GM12892 (cell line): ENCODE data around the gene SYNE2.
A peak's percentile ranks its signal among the peaks of the same experiment; 100 is the strongest.
"Not testable (repeated sequence)": the region's sequence is repeated elsewhere in the genome, so short reads cannot be mapped to it uniquely, and the experiment has no call there.

Experiments
- DNase-seq: peaks from one replicate; pipeline ENCODE4 v3.0.0; 2011; ENCODE audit not compliant: insufficient read length
- FAIRE-seq: peaks from 2 replicates; lab custom pipeline; 2011; peaks lifted over from hg19 to GRCh38; lab: Jason Lieb, UNC
- POLR2A ChIP-seq: IDR thresholded peaks from 2 replicates; pipeline ENCODE4 v1.6.1; 2011; ENCODE audit warnings: low read depth, low read length, control low read depth
- POLR2AphosphoS5 ChIP-seq: IDR thresholded peaks from 2 replicates; pipeline ENCODE4 v1.6.1; 2011; ENCODE audit warnings: low read depth, low read length, control low read depth
- TAF1 ChIP-seq: IDR thresholded peaks from 2 replicates; pipeline ENCODE4 v1.6.1; 2011; ENCODE audit warnings: low read depth, mild to moderate bottlenecking, control low read depth, low read length, borderline replicate concordance

The SYNE2 gene

DNA sequence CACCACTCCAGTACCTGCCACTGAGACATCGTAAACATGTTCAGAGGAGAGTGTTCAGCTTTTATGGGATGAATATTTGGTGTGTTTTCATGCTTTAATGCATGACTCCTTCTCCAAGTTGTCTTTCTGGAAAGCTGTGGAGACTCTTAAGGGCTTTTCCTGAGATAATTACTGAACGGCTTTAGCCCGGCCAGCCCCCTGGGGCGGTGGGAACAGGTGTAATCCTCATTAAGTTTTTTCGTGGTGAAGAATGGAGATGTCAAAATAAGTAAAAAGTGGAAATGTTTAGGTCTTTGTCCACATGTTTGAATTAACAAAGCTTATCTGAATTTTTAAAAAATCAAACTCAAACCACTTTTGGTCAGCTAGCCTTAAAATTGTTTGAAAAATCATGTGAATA lies 1.5 kb downstream of the SYNE2 start:
- no peak for FAIRE-seq
- DNase-seq = no peak
- no peak for TF ChIP-seq POLR2A
- no peak for TF ChIP-seq POLR2AphosphoS5
- no peak for TF ChIP-seq TAF1

DNA sequence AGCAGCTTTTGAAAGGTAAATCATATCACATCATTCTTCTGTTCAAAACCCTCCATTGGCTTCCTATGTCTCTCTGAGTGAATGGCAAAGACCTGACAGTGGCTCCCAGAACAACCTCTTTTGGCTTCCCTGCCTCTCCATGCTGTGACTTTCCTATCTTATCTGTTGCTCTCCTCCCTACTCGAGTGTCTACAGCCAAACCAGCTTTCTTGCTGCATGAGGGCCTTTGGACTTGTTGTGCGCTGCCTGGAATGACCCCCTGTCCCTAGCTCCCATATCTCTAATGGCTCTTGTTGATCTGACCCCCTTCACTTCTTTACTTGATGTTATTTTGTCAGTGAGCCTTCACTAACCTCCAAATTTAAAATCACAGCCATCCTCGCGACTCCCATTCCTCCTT lies 2.5 kb downstream of the SYNE2 start:
- FAIRE-seq = no peak

DNA sequence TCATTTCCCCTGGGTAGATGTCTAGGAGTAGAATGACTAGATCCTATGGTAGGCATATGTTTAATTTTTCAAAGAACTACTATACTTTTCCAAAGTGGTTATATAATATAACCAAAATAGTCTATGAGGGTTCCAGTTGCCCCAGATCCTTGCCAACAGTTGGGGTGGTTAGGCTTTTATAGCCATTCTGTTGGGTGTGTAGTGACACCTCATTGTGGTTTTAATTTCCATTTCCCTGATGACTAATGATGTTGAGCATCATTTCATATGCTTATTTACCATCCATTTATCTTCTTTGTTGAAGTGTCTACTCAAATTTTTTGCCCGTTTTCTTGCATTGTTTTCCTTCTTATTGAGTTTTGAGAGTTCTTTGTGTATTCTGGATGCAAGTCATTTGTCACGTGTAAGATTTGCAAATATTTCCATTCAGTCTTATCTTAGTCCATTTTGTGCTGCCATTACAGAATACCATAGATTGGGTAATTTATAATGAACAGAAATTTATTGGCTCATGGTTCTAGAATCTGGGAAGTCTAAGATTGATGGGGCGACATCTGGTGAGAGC lies 4.7 kb downstream of the SYNE2 start:
- FAIRE-seq (no peak), DNase-seq (no peak)
- TF ChIP-seq TAF1 (no peak), POLR2AphosphoS5 (no peak), POLR2A (no peak)

More for the DNA sequence above, 2.5 kb downstream of the SYNE2 start:
- no peak for DNase-seq
- TF ChIP-seq TAF1 (no peak), POLR2A (no peak)

DNA sequence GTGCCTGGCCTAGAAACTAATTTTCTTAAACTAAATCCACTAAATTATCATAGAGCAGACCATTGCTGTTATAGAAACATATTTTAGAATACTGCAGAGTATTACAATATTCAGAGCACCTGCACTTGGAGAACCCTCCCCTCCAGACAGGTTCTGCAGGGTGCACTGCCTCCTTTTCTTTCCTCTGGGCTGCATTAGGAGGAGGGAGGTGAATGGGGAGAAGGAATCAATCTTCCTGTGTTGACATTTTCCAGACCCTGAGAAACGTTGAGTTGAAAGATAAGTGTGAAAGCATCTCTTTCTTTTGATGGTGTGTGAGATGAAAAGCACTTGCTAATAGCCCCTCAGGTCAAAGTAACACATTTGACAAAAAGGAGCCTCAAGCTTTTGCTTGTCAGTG lies 7.3 kb downstream of the SYNE2 start:
- TF ChIP-seq TAF1 = no peak
- TF ChIP-seq POLR2AphosphoS5 = no peak
- TF ChIP-seq POLR2A = no peak
- no peak for FAIRE-seq
- no peak for DNase-seq

DNA sequence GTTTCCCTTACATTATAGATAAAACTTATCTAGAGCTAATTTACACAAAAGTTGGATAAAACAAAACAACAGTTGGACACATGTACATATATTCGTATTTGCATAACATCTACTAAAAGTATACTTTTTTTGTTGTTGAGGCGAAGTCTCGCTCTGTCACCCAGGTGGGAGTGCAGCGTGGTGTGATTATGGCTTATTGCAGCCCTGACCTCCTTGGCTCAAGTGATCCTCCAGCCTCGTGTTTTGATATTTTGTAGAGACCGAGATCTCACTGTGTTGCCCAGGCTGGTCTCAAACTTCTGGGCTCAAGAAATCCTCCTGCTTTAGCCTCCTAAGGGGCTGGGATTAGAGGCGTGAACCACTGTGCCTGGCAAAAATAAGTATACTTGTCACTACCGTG lies 9.4 kb downstream of the SYNE2 start:
- no peak for DNase-seq
- FAIRE-seq = peak; percentile 42
- TF ChIP-seq POLR2AphosphoS5 (no peak), TAF1 (no peak), POLR2A (no peak)

DNA sequence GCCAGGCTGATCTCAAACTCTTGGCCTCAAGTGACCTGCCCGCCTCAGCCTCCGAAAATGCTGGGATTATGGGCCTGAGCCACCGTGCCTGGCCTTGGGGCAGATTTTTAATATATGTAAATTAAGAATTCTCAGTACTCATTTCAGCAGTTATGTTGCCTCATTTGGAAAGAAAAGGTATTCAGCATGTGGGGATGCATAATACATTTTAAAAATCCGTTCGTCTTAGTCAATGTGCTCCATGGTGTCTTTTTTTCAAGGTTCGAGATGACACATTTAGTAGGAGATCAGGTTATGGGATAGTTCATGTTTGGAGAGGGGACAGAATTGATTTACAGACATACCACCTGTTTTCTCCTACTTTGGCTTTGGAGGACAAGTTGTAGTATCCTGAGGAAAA lies 10.2 kb downstream of the SYNE2 start:
- DNase-seq = no peak
- no peak for FAIRE-seq
- TF ChIP-seq POLR2AphosphoS5 (no peak), POLR2A (no peak), TAF1 (no peak)

DNA sequence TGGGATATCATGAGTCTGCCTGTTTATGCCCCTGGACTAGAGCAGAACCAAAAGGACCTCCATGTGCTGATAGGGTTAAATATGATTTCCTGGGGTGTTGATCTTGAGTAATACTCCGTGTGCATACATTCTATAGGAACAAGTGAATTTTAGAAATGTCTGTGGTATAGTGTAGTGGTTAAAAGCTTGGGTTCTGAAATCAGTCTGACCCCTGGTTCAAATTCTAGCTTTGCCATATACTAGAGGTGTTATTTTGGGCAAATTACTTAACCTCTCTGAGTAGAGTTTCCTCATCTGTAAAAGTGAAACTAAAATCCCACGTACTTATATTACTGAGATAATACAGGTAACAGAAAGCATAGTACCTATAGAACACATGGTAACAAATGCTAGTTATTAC lies 12.0 kb downstream of the SYNE2 start:
- DNase-seq = not testable (repeated sequence)
- FAIRE-seq = peak; percentile 99

DNA sequence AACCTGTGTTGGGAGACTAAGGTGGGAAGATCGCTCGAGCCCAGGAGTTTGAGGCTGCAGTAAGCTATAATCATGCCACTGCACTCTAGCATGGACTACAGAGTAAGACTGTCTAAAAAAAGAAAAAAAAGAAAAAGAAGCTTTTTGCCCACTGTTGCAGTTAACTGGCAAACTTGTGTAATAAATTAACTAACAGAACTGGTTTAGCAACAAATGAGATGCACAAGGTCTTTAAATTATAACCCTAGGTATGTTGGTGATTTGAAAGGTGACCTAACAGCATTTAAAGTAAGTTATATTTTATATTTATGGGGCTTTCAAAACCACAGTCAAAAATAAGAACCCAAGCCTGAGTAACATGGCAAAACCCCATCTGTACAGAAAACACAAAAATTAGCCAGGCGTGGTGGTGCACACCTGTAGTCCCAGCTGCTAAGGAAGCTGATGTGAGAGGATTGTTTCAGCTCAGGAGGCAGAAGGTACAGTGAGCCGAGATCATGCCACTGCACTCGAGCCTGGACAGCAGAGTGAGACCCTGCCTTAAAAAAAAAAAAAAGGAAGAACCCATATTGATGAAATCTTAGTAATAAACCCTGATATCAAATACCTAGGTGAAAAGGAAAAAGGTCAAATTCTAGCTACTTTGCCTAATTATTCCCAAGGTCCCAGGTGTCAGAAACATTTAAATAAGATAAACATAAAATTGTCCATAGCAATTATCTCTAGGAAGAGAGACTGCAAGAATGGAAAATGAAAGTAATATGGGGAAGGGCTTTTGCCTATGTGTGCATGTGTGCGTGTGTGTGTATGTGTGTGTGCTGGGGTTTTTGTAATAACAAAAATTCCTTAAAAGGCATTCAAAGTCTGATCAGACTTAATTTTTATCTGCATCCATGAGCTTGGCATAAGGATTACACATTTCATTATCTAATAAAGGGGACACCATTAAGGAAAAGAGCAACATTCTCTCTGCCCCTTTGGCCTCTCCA lies 15.4 kb downstream of the SYNE2 start:
- TF ChIP-seq TAF1 = no peak
- no peak for TF ChIP-seq POLR2AphosphoS5
- no peak for TF ChIP-seq POLR2A
- DNase-seq (no peak), FAIRE-seq (peak; percentile 65)

DNA sequence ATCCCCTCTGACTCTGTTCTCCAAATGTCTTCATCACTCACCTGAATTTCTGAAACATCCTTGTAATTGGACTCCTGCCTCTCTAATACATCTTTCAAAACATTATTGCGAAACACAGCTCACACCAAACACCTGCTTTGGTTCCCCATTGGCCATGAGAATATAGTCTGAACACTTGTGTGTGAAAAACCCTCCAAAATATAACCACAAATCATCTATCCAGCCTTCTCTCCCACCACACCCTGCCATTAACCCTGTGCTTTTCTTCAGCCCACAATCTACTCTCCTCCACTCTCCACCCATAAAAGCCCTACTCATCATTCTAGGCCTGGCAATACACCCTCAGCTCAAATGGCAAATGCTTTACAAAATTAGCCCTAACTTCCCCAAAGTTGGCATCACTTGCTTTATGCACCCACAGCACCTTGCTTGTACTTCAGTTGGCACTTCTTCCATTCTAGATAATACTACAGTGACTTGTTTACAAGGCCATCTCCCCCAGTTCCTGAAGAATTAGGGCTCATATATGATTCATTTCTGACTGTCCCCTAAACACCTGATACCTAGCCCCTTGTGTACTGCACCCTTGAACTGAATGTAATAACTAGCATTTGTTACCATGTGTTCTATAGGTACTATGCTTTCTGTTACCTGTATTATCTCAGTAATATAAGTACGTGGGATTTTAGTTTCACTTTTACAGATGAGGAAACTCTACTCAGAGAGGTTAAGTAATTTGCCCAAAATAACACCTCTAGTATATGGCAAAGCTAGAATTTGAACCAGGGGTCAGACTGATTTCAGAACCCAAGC lies 17.3 kb downstream of the SYNE2 start:
- FAIRE-seq = peak; percentile 99
- not testable (repeated sequence) for DNase-seq

DNA sequence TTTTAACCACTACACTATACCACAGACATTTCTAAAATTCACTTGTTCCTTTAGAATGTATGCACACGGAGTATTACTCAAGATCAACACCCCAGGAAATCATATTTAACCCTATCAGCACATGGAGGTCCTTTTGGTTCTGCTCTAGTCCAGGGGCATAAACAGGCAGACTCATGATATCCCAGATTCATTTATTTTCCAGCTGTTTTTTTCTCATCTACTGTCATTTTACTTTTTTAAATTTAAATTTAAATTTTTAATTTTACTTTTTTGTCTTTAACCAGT lies 17.9 kb downstream of the SYNE2 start:
- FAIRE-seq, DNase-seq: not testable (repeated sequence)

DNA sequence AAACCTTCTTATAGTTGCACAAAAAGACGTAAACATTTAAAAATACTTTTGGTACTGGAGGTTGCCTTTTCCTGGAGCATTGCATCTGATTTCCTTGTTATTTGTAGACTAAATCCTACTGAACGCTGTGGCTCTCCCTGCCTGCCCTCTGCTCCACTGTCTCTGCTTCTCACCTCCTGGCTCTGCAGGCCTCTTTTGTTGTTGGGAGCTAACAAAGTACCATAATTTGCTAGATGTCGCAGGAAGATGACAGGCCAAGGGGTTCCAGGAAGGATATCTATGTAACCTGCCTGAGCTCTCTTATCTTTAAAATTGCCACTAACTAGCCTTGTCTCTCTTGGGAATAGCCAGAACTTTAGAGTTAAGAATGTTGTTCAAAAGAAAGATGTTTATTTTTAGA lies 21.4 kb downstream of the SYNE2 start:
- FAIRE-seq = no peak
- TF ChIP-seq POLR2AphosphoS5 (no peak), TAF1 (no peak)
- no peak for DNase-seq

DNA sequence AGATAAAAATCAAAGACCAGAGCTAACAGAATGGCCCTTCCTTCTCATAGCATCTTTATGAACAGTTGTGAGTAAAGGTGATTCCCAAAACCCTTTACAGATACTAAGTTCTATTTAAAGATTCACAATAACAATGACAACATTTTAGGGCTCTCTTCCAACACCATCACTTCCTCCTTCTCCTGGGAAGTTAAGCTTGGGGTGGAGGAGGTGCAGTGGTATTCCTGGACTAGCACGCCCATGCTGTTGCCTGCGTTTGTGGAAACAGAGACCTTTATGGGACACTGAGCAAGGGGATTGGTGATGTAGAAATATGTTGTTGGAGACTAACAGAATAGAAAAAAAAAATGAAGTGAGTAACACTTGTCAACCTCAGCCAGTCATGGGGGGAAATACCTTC lies 22.5 kb downstream of the SYNE2 start:
- DNase-seq = no peak
- TF ChIP-seq POLR2AphosphoS5 (no peak), TAF1 (no peak), POLR2A (no peak)
- FAIRE-seq = no peak
